GM18517 (cell line): ENCODE measurements around the gene CFAP61.

Source experiments
- ATAC-seq: cut with Tn5 transposase; IDR thresholded peaks from one replicate; pipeline ENCODE4 v1.9.1; 2021; ENCODE audit warnings: mild to moderate bottlenecking, moderate library complexity; ENCODE audit not compliant: unreplicated experiment

CFAP61 gene

GRCh38 chr20:20375862-20376261 is 323.5 kb downstream of the CFAP61 start:
- ATAC-seq = no peak

DNA sequence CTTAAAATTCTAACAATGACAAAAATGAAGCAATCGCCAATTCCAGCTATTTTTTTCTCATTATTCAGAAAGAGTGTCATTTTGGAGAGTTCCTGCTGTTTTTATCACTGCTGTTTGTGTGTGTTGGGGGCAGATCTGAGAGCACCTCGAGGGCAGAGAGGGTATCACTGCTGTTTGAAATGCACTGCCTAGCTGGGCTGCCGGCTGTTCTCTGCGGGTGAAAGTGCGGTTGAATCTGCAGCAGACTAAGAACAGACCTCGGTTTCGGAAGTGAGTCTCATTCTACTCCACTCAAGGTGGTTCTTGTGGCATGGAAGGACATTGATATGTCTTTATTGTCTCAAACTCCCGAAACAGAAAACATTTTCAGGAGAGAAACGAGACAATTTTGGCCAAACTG is 333.9 kb downstream of the CFAP61 start:
- no peak for ATAC-seq

GRCh38 chr20:20390393-20390792 is 338.1 kb downstream of the CFAP61 start:
- no peak for ATAC-seq

- no peak for ATAC-seq
Observed at GRCh38 chr20:20391115-20391514, 338.8 kb downstream of the CFAP61 start.

- no peak for ATAC-seq
Observed at GRCh38 chr20:20391766-20392165, 339.4 kb downstream of the CFAP61 start.

GRCh38 chr20:20393207-20394120 is 341.1 kb downstream of the CFAP61 start:
- ATAC-seq = no peak

DNA sequence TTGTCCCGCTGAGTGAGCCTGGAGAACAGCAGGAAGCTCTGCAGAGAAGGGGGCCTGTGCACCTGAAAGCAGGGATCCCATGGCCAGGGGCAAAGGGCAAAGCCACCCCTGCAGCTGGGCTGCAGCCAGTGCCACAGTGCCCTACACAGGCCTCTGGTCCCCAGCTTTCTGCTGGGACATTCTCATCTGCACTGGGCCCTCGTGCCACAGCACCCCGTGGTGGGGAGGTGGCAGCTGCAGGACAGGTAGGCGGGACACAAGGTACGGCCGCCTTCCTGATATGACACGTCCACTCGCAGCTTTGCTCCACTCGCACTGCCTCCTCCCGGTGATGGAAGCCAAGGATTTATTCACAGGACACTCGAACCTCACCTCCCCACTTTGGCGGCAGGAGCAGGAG is 342.8 kb downstream of the CFAP61 start:
- ATAC-seq = no peak

- no peak for ATAC-seq
Observed at GRCh38 chr20:20395903-20396568, 343.7 kb downstream of the CFAP61 start.

DNA sequence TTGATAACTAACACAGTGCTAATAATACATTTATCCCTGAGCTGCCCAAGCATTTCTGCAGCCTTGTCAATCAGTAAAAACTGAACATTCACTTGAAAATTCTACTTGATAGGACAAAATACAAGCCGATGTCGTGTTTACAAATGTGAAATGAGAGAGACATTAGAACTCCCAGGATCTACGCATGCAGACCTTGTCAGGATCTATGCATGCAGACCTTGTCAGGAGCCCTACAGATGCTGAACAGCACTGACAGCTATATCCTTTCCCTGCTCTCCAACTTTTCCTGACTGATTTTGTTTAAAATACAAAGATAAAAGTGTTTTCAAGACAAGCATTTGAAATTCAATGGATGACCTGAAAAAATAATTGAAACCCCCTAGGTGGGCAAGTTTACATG is 344.5 kb downstream of the CFAP61 start:
- no peak for ATAC-seq

DNA sequence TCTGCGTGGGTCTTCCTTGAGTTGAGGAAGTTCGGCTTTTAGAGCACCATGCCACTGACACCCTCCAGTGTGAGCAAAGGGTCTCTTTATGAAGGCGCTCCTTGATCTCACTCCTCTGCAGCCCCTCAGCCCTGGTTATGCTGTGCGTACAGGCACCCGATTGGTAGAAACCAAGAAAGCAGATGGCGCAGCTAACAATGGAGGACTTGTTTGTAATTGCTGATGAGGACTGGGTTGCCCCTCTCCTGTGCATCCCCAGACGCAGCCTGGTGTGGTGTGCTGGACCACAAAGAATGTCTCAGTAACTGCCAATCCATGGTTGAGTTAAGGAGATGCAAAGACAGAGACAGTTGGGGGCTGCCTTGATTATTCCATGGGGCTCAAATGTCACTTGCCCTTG is 345.8 kb downstream of the CFAP61 start:
- ATAC-seq = no peak

DNA sequence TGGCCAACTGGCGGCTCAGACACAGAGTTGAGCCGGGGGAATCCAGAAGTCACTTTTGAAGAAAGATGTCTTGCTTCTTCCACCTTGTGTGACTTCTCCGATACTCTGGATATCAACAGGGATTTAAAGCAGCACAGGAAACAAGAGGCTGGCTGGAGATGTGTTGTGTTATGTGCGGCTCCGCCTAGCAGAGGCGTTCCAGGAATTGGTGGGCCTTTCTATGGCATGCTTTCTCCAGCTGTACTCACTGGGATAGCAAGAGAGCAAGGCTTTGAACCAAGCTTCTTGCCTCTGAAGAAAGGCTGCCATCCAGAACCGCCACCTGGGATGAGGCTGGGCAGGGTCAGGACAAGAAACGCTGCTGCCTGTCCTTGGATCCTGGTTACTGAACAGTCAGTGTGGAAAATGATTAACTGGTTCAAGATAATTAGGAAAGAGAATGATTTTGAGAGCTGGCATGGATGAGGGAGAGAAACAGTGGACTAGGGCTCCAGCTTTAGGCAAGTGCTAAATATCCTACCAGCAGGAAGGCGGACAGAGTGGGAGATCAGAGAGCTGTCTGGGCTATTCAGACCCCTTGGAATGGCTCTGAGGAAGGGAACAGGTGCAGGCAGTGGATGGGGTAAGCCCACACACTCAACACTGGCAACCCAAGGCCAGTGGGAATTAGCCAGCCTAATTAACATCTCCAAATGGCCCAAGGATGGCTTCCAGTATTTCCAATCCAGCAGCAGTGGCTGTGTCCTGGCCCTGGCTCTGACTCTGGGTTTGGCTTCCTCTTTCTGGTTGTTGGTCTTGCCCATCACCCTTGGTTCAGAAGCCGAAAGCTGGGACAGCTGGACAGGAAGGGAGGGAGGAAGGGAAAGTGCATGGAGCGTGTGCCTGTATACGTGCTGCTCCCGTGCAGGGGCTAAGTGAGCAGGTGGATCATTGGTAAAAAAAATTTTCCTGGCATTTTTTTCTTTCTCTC is 347.5 kb downstream of the CFAP61 start:
- ATAC-seq = no peak

GRCh38 chr20:20401991-20402390 is 349.7 kb downstream of the CFAP61 start:
- no peak for ATAC-seq

DNA sequence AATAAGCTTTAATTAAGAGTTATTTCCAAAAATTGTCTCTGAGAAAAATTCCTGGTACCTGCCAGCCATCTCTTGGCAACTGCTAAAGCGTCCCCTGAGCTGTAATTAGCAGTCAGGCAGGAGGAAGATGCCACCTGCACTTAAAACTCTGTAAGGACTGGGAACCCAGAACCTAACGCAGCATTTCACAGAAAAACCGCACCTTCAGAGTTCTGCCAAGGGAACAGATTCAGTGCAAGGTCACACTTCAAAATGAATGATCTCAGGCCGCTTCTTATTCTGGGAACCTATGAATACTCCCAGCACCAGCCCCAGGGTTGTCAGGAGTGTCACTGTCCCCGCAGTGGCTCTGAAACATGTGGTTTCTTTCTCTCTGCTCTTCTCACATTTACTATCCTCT is 352.3 kb downstream of the CFAP61 start:
- ATAC-seq = no peak

- ATAC-seq = no peak
Observed at GRCh38 chr20:20405623-20406022, 353.3 kb downstream of the CFAP61 start.

DNA sequence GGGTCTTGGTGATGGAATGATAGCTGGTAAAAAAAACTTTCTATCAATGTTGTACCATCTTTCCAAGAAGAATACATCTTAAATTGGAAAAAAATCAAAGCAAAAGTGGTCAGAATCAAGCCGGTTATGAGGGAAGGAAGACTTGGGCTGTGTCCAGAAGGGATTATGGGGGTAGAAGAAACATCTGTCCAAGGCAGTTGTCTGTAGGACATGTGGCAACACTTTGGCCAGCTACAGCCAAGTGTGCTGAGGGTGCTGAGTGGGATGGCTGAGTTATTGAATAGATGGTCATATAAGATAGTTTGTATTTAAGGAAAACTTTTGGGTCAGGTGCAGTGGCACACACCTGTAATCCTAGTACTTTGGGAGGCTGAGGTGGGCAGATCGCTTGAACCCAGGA is 354.0 kb downstream of the CFAP61 start:
- no peak for ATAC-seq

DNA sequence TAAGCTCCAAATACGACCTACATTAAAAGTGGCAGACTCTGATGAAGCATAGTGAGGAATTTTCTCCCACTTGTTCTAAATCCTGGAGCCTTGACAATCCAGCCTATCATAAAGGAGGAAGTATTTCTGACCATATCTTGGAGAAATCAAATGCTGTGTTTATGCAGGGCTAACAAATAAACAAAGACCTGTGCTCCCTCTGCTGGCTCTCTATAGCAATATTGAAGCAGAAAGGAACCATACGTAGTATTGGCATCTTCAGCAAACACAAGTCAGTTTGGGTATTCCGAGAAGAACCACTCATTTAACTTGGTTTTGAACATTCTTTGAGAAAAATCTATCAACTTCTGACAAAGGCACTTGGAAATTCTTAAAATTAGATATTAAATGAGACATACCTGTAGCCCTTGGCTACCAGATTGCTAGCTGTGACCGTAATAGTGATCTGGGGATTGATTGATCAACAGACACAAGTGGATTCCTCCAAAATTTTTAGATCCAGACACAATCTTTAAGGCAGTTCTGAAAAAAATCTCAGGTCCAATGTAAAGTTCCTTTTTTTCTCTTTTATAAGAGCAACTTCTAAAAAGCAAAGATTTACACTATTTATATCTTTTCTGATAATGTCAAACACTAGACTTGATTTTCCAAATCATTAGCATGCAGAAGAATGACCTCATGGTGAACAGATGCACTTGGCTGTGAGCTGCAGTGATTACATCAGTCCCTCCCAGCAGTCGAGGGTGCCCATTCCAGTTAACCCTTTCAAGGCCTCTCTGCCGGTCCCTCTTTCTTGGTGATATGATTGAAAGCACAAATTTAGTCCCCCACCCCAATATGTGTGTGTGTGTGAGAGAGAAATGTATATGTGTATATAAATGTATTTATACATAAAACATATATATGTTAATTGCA is 355.8 kb downstream of the CFAP61 start:
- no peak for ATAC-seq

DNA sequence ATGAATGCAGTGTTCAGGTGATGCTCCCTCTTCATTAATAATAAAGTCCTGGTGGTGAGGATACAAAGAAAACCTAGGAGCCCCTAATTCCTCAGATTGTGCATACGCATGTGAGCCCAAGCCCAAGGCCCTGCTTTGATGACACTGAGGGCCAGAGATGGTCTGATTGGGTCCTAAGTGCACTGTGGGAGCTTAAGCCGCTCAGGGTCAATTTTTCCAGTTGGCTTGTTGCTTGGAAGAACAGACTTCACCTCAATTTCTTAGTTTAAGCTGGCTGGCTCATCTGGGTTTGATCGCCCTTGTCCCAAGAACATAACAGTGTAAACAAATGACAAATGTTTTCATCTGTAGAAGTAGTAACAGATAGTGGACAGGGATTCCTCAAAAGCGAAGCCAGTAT is 357.0 kb downstream of the CFAP61 start:
- no peak for ATAC-seq
